GM18505 (cell line): ENCODE measurements around the gene AIFM2.
"Not testable (repeated sequence)": the region's sequence is repeated elsewhere in the genome, so short reads cannot be mapped to it uniquely, and the experiment has no call there.

Experiments
- ATAC-seq: cut with Tn5 transposase; IDR thresholded peaks from one replicate; pipeline ENCODE4 v1.9.1; 2021; ENCODE audit not compliant: unreplicated experiment
- POLR2A ChIP-seq: IDR thresholded peaks from 4 replicates; pipeline ENCODE4 v1.6.1; 2011; ENCODE audit warnings: borderline replicate concordance; ENCODE audit not compliant: insufficient read depth, insufficient read length; ENCODE audit errors: extremely low read depth

Gene AIFM2

DNA sequence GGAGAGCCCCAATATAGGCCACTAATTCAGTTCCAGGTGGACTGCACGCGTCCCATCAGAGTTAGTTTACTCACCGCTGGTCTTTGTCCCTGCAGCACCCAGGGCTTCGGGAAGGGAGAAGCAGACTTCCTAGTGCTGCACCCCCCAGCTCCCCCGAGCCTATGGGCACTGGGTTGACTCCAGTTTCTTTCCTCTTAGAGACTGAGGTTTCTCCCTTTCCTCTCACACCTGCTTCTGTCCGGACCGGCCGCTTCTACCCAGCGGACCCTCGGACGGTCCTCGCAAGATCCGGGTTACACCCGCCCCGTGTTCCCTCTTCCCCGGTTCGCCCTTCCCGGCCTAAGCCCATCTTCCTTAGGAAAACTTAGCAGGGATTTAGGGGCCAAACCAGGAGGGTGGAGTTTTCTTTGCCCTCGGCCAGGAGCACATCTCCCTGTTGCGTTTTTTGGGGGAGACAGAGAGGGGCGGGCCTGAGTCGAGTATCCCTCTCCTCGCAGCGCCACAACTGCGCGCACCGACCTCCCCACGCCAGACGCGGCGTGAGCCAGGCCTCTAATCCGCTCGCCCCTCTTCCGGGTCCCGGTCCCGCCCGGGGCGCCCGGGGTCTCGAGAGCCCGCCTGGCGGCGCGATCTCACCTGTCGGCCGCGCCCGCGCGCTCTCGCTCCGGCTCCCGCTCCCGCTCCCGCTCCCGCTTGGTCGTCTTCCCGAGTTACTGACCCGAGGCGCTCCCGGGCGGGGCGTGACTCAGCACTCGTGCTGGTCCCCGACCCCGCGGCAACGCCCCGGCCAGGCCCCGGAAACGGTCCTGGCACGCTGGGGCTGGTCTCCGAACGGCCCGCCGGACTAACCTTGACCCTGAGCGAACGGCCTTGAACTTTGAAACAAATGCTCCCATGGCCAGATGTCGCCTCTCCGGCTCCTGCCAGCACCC is at the start of gene AIFM2:
TSS of gene AIFM2 (minus strand) at position 728 of the 932 bp plus-strand sequence. CDS start 8,741 bp downstream, outside the sequence.
- TF ChIP-seq POLR2A: peak; percentile 67
- ATAC-seq: peak; percentile 79

DNA sequence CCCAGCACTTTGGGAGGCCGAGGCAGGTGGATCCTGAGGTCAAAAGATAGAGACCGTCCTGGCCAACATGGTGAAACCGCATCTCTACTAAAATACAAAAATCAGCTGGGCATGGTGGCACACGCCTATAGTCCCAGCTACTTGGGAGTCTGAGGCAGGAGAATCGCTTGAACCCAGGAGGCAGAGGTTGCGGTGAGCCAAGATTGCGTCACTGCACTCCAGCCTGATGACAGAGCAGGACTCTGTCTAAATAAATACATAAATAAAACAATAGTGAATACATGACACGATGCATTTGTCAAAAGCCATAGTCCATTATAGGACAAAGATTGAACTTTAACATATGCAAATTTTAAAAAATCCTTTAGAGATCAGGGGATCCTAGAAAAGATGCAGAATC is 46.6 kb upstream of the AIFM2 start:
- not testable (repeated sequence) for ATAC-seq

- TF ChIP-seq POLR2A: no peak
- no peak for ATAC-seq
These were observed 45.6 kb upstream of the AIFM2 start for GRCh38 chr10:70178139-70178725.

GRCh38 chr10:70176441-70176840 is 43.8 kb upstream of the AIFM2 start:
- ATAC-seq: no peak
- TF ChIP-seq POLR2A: no peak

DNA sequence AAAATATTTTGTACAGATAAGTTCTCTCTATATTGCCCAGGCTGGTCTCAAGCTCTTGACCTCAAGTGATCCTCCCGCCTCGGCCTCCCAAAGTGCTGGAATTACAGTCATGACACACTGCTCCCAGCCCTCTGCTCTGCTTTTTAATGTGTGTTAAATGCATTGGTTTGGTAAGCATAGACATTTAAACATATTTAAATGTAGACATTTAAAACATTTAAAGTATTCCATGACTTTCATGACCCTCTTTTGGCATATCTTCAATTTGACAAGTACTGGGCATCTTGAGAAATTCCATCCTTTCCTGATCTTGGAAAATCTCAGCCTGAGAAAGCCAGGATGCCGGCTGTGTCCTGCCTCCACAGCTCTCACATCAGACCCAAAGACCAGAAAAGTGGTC is 42.9 kb upstream of the AIFM2 start:
- ATAC-seq: no peak

DNA sequence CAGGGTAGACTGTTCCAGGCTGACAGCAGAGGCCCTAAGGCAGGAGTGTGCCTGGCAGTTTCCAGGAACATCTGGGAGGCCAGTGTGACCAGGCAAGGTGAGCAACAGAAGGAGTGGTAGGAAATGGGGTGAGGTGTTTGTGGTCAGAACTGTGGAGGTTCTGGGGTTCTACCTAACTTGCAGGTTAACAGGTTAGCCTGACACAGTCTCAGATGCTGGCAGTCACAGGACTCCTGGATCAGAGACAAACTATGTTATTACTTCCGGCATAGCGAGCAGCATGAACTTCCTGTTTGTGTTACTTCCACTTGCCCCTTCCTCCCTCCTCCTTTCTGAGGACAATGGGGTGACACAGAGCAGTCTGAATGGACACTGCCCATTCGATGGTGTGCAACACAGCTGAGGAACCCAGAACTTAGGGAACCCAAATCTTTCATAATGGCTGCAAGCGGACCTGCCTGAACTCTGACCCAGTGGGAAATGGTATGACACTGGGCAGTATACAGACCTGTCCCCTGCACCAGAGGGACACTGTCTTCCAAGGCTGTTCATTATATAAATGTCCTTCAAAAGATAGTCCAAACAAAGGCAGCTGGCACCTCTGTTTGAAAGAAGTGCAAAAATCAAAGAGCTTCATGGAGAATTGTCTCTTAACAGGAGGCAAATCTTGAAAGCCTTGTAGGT is 41.6 kb upstream of the AIFM2 start:
- TF ChIP-seq POLR2A: no peak

More for the DNA sequence above, 42.9 kb upstream of the AIFM2 start:
- no peak for TF ChIP-seq POLR2A

DNA sequence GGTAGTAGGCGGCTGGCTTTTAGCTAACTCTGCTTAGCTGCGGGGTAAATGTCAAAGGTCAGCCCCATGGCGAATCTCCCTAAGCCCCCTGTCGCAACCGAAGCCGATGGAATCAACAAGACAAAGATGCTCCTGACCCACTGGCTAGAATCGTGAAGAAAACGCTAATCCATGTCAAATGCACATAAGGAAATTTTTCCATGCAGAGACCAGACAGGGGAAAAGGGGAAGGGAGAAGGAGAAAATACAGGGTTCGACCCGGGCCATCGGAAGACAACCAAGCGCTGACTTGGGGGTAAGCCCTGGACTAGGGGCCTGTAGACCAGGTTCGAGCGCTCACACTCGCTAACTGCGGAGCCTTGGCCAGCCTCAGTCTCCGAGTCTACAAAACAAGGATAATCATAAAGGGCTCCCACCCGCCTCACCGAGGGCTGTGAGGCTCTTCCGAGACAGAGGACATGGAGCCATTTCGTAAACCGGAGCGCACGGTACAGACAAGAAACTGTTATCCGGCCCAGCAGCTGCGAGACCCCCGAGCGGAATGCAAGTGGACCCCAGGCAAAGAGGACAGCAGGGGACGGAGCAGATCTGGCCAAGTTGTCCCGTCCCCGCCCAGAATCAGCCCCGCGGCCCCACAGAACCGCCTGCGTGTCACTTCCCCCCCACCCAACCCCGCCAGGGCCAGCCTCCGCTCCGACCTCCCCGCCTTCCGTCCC is 37.2 kb upstream of the AIFM2 start:
- ATAC-seq: peak; percentile 7
- no peak for TF ChIP-seq POLR2A

More for the DNA sequence above, 41.6 kb upstream of the AIFM2 start:
- no peak for ATAC-seq

GRCh38 chr10:70169011-70169410 is 36.4 kb upstream of the AIFM2 start:
- no peak for ATAC-seq
- no peak for TF ChIP-seq POLR2A

DNA sequence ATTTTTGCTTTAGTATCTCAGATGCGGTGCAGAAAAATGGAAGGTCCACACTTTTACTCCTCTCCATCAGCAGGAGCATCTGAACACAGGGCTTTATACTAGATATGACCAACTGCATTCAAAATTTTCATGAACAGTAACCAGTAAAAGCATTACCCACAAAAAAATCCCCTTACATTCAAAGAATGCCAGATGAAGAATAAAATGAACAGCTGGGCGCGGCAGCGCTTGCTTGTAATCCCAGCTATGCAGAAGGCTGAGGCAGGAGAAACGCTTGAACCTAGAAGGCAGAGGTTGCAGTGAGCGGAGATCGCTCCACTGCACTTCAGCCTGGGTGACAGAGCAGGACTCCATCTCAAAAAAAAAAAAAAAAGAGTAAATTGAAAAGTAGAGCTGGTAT is 34.6 kb upstream of the AIFM2 start:
- no peak for ATAC-seq
- no peak for TF ChIP-seq POLR2A

GRCh38 chr10:70166394-70166793 is 33.8 kb upstream of the AIFM2 start:
- no peak for TF ChIP-seq POLR2A
- ATAC-seq: no peak

GRCh38 chr10:70164163-70164562 is 31.5 kb upstream of the AIFM2 start:
- ATAC-seq: no peak
- TF ChIP-seq POLR2A: no peak

DNA sequence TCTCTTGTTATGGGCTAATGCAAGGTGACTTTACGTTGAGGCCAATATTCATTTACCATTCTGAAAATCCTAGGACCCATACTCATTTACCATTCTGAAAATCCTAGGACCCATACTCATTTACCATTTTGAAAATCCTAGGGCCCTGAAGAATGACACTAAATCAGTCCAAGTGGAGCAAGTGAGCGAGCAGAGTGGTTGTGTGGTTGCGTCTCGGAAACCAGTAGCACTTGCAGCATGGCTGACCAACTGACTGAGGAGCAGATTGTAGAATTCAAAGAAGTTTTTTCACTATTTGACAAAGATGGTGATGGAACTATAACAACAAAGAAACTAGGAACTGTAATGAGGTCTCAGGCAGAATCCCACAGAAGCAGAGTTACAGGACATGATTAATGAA is 30.8 kb upstream of the AIFM2 start:
- TF ChIP-seq POLR2A: no peak
- no peak for ATAC-seq

GRCh38 chr10:70162892-70163201 is 30.2 kb upstream of the AIFM2 start:
- ATAC-seq: peak; percentile 84
- no peak for TF ChIP-seq POLR2A
